ENCODE data around the gene FAM161B.
"Not testable (repeated sequence)": the region's sequence is repeated elsewhere in the genome, so short reads cannot be mapped to it uniquely, and the experiment has no call there.

Gene FAM161B, protein sequence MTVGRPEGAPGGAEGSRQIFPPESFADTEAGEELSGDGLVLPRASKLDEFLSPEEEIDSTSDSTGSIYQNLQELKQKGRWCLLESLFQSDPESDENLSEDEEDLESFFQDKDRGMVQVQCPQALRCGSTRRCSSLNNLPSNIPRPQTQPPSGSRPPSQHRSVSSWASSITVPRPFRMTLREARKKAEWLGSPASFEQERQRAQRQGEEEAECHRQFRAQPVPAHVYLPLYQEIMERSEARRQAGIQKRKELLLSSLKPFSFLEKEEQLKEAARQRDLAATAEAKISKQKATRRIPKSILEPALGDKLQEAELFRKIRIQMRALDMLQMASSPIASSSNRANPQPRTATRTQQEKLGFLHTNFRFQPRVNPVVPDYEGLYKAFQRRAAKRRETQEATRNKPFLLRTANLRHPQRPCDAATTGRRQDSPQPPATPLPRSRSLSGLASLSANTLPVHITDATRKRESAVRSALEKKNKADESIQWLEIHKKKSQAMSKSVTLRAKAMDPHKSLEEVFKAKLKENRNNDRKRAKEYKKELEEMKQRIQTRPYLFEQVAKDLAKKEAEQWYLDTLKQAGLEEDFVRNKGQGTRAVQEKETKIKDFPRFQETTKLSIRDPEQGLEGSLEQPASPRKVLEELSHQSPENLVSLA

DNA sequence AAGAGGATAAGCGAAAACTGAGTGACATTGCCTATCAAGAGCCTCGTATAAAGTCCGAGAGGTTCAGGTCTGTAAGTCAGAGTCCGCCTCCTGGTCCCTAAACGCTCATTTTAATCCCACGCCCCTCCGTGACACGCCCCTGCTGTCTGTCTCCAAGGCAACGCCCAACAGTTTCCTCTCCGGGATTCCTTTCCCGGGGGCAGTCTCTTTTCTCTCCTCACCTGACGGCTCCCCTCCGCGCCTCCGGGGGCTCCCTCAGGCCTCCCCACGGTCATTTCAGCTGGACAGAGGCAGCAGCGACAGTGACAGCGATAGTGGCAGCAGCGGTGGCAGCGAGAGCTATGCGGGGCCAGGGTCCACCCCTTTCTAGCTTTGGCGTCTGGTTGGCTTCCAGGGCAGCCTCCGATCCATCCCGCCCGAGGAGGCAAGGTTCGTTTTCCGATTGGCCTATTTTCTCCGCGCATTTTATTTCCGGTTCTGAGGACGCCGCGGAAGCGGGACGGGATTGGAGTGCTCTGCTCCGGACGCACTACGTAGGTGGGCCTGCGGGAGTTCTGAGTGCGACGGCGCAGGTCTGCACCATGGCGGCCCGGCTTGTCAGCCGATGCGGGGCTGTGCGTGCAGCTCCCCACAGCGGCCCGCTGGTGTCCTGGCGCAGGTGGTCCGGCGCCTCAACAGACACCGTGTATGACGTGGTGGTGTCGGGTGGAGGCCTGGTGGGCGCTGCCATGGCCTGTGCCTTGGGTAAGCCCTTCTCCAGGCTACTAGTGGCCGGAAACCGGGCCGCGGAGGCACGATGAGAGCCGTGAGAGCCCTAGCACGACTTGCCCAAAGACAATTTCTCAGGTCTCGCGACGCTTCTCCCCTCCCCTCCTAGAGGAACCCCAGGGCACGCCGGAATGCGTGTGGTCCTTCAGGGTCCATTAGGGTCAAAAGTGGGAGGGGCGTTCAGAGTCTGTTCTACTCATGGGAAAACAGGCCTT is at the start of gene FAM161B, which contains the start of gene COQ6:
Gene FAM161B (minus strand): TSS at position 343 of the 983 bp plus-strand sequence. CDS start 68 bp downstream, at position 275.
Gene COQ6 (plus strand): TSS at position 551 of the 983 bp plus-strand sequence. CDS start 31 bp downstream, at position 582.
- DNase-seq, result peak; percentile 52

DNA sequence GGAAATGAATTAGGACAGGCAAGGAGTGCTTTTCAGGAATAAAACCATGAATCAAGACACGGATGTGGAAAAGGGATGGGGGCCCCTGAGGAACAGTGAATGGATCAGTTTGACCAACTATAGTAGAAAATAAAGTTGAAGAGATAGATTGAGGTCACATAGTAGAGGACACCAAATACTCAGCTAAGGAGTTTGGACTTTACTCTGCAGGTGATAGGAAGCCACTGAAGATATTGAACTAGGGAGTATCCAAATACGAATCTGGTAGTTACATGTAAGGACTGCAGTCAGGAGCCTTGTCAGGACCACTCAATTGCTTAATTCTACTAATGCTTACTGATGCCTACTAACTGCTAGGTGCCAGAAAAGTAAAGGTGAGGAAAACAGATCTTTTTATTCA is 48.8 kb upstream of the FAM161B start:
- DNase-seq, result no peak

- DNase-seq, result no peak
These were observed 48.1 kb upstream of the FAM161B start for GRCh38 chr14:73997944-73998447.

- no peak for DNase-seq
These were observed 47.4 kb upstream of the FAM161B start for GRCh38 chr14:73997108-73997943.

DNA sequence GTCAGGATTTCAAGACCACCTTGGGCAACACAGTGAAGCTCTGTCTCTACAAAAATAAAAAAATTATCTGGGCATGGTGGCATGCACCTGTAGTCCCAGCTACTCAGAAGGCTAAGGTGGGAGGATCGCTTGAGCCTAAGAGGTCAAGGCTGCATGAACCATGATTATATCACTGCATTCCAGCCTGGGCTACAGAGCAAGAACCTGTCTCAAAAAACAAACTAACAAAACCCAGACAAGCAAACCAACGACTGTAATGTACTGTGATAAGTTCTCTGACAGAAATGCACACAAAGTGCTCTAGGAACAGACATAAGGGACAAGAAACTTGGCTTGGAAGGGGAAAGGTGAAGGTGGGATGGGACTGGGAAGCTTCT is 46.8 kb upstream of the FAM161B start:
- no peak for DNase-seq

GRCh38 chr14:73995977-73996378 is 46.1 kb upstream of the FAM161B start:
- no peak for DNase-seq

- not testable (repeated sequence) for DNase-seq
These were observed 45.0 kb upstream of the FAM161B start for GRCh38 chr14:73994926-73995325.

GRCh38 chr14:73991092-73991491 is 41.2 kb upstream of the FAM161B start:
- no peak for DNase-seq

- not testable (repeated sequence) for DNase-seq
These were observed 38.8 kb upstream of the FAM161B start for GRCh38 chr14:73988656-73989055.

DNA sequence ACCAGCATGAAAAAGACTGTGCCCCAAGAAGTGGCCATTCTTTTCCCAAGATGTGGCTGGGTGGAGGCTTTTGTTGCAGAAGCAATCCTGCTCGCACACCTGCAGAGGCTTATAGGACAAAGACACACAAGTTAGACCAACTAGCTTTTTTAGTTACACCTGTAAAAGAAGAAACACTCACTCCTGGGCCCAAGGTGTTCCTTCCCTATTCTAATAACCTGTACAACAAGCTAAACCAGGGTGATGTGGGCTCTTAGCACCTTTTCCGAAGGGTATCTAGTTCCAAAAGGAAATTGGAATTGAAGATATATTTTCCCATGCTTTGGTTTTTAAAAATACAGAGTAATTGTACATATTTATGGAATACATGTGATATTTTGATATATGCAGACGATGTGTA is 38.2 kb upstream of the FAM161B start:
- no peak for DNase-seq

DNA sequence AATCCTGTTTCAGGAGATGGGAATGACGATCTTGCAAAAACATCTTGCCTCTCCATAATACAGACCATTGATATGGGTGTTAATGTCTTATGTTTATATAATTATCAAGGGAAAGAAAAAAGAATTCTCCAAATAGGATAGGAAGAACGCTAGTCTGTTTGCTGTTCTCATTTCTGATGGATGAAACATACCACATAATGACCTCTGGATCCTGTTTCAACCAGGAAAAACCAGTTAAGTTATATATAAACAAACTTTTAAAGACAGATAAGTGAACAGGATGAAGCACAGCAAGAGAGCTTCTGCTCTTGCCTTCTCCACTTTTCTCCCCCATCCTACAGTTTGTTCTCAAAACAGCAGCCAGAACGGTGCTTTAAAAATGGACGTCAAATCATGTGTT is 28.0 kb upstream of the FAM161B start:
- DNase-seq, result no peak

GRCh38 chr14:73976125-73976524 is 26.2 kb upstream of the FAM161B start:
- DNase-seq, result no peak

DNA sequence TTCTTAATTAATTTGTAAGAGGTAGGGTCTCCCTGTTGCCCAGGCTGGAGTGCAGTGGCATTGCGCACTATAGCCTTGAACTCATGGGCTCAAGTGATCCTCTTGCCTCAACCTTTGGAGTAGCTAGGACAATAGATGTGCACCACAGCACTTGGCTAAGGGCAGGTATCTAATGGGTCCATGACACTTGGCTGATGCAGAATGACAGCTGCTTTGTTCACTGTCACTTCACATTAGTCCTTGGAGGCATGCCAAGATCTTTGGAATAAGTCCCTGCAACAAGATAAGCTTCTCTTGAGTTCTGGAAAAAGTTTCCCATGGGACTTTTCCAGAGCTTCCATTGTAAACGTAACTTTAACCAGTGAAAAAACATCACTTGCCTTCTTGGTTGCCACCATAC is 23.6 kb upstream of the FAM161B start:
- no peak for DNase-seq

- DNase-seq, result no peak
These were observed 19.0 kb upstream of the FAM161B start for GRCh38 chr14:73968885-73969284.

GRCh38 chr14:73965216-73965615 is 15.3 kb upstream of the FAM161B start:
- no peak for DNase-seq

DNA sequence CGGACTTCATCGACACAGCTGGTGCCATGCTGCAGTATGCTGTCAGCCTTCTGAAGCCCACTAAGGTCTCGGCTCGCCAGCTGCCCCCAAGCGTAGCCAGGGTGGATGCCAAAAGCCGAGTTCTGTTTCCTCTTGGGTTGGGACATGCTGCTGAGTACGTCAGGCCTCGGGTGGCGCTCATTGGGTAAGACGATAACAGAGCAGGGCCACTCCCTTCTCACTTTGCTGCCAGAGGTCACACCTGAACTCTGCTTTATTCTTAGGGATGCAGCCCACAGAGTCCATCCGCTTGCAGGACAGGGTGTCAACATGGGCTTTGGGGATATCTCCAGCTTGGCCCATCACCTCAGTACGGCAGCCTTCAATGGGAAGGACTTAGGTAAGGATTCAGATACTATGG is 11.3 kb upstream of the FAM161B start:
- no peak for DNase-seq

- no peak for DNase-seq
These were observed 8.7 kb upstream of the FAM161B start for GRCh38 chr14:73958591-73958990.

GRCh38 chr14:73955674-73956073 is 5.8 kb upstream of the FAM161B start:
- DNase-seq, result no peak

DNA sequence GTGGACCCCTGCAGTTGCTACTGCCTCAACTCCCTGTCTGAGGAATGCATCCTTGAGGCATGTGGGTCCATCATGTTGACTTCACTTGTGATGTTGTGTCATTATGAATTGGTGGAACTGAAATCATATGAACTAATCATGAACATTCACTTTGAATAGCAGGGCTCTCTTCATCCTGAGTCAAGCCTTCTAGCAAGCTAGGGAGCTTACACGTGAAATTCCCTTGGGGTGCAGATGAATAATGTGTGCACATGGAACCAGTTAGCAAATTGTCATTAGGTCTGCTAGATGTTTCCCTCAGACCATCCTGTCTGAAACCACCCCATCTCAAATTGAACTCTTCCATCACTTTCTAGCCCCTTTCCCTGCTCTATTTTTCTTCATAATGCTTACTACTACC is 3.8 kb upstream of the FAM161B start:
- DNase-seq, result no peak

DNA sequence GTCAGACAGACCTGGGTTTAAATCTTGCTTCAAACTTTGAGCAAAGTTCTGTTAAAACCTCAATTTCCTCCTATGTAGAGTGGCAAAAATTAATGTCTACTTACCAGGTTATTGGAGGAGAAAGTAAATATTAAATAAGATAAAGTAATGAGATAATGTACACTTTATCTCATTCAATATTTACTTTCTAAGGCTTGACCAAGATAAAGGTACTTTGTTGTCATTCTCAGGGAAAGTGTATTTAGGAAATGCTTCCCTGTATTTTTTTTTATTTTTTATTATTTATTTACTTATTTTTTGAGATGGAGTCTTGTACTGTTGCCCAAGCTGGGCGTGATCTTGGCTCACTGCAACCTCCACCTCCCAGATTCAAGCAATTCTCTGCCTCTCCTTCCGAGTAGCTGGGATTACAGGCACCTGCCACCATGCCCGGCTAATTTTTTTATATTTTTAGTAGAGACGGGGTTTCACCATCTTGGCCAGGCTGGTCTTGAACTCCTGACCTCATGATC is 4.7 kb downstream of the FAM161B start:
- DNase-seq, result no peak

DNA sequence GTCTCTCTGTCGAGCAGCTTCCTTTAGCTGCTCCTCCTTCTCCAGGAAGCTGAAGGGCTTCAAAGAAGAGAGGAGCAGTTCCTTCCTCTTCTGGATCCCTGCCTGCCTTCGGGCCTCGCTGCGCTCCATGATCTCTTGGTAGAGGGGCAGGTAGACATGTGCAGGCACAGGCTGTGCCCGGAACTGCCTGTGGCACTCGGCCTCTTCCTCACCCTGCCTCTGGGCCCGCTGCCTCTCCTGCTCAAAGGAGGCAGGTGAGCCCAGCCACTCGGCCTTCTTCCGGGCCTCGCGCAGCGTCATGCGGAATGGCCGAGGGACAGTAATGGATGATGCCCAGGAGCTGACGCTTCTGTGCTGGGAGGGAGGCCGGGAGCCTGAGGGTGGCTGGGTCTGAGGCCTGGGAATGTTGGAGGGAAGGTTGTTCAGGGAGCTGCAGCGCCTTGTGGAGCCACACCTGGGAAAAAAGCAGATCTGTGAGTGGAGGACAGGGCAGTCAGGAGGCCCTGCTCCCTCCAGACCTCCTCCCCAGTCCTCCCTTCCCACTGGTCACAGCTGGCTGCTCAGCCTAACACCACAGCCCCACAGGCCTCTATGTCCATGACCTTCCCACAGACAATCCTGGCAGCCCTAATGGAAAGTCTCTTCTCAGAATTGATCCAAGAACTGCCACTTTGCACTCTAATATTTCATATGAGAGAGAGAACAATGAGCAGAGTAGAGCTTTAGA is 5.3 kb downstream of the FAM161B start:
- no peak for DNase-seq
